ENCODE data around the gene ARHGAP30.
"Not testable (repeated sequence)": the region's sequence is repeated elsewhere in the genome, so short reads cannot be mapped to it uniquely, and the experiment has no call there.

The ARHGAP30 gene, protein sequence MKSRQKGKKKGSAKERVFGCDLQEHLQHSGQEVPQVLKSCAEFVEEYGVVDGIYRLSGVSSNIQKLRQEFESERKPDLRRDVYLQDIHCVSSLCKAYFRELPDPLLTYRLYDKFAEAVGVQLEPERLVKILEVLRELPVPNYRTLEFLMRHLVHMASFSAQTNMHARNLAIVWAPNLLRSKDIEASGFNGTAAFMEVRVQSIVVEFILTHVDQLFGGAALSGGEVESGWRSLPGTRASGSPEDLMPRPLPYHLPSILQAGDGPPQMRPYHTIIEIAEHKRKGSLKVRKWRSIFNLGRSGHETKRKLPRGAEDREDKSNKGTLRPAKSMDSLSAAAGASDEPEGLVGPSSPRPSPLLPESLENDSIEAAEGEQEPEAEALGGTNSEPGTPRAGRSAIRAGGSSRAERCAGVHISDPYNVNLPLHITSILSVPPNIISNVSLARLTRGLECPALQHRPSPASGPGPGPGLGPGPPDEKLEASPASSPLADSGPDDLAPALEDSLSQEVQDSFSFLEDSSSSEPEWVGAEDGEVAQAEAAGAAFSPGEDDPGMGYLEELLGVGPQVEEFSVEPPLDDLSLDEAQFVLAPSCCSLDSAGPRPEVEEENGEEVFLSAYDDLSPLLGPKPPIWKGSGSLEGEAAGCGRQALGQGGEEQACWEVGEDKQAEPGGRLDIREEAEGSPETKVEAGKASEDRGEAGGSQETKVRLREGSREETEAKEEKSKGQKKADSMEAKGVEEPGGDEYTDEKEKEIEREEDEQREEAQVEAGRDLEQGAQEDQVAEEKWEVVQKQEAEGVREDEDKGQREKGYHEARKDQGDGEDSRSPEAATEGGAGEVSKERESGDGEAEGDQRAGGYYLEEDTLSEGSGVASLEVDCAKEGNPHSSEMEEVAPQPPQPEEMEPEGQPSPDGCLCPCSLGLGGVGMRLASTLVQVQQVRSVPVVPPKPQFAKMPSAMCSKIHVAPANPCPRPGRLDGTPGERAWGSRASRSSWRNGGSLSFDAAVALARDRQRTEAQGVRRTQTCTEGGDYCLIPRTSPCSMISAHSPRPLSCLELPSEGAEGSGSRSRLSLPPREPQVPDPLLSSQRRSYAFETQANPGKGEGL

DNA sequence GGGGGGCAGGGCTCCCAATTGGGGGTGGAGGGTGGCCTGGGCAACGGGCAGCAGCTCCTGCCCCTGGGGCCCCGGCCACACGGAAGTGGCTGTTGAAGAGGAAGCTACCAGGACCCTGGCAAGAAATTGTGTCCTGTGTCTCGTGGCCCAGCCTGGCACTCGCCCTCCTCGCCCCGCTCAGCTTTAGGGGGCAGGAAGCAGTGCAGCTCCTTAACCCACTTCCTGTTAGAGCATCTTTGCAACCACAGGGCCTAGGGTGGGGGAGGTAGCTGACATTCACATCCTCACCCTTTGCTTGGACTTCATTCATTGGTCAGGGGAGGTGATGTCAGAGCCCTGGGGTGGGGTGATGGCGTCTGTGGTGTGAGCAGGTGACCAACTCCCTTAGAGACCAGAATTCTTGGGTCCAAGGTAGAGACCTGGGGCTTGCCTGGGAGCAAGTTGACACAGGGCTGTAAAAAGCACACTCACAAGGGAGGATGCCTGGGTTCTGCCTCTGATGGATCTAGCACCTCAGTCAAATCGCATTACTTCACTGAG lies at the start of gene ARHGAP30:
Gene ARHGAP30, minus strand, starts transcription at position 161 of the 540 bp plus-strand sequence. CDS start 267 bp downstream, outside the sequence.
- peaks cover 38% of the 10 kb centered on the region for H3K4me1 ChIP-seq (ENCODE audit: control insufficient read depth, low read length)
- no peaks in the 10 kb centered on the region for H3K27me3 ChIP-seq (ENCODE audit: control insufficient read depth, low read length)
- peaks cover 10% of the 10 kb centered on the region; the same call in 1 of the 2 replicates for H4K20me1 ChIP-seq (ENCODE audit: control insufficient read depth, insufficient read depth, low read depth, low read length)
- peaks cover 2% of the 10 kb centered on the region; the same call in 1 of the 2 replicates for H3F3A ChIP-seq (ENCODE audit: control insufficient read depth, insufficient read depth)
- TF ChIP-seq, protein P1, sequence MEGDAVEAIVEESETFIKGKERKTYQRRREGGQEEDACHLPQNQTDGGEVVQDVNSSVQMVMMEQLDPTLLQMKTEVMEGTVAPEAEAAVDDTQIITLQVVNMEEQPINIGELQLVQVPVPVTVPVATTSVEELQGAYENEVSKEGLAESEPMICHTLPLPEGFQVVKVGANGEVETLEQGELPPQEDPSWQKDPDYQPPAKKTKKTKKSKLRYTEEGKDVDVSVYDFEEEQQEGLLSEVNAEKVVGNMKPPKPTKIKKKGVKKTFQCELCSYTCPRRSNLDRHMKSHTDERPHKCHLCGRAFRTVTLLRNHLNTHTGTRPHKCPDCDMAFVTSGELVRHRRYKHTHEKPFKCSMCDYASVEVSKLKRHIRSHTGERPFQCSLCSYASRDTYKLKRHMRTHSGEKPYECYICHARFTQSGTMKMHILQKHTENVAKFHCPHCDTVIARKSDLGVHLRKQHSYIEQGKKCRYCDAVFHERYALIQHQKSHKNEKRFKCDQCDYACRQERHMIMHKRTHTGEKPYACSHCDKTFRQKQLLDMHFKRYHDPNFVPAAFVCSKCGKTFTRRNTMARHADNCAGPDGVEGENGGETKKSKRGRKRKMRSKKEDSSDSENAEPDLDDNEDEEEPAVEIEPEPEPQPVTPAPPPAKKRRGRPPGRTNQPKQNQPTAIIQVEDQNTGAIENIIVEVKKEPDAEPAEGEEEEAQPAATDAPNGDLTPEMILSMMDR (IDR thresholded peaks at IDR 0.05; ENCODE audit: low read depth, low read length, poor library complexity, severe bottlenecking), result no peak
- TF ChIP-seq EZH2phosphoT487 (IDR thresholded peaks at IDR 0.05; ENCODE audit: borderline replicate concordance, low read length), result no peak
- H3K9me2 ChIP-seq (replicated peaks; ENCODE audit: control insufficient read depth, low read length), result no peaks in the 10 kb centered on the region
- peaks cover 47% of the 10 kb centered on the region for H3K79me2 ChIP-seq (ENCODE audit: control insufficient read depth, low read length)
- no peaks in the 10 kb centered on the region for H3K9me3 ChIP-seq (ENCODE audit: control insufficient read depth, insufficient read depth, low read length)
- H3K27ac ChIP-seq (ENCODE audit: low read depth, low read length), result peak within 1 kb of the TSS; percentile 91
- peaks cover 30% of the 10 kb centered on the region for H3K36me3 ChIP-seq (ENCODE audit: control insufficient read depth, low read length)
- peak within 1 kb of the TSS; percentile 97 for H3K4me3 ChIP-seq (ENCODE audit: low read length)
- peak within 1 kb of the TSS; percentile 94 for H3K4me2 ChIP-seq (ENCODE audit: low read length)

DNA sequence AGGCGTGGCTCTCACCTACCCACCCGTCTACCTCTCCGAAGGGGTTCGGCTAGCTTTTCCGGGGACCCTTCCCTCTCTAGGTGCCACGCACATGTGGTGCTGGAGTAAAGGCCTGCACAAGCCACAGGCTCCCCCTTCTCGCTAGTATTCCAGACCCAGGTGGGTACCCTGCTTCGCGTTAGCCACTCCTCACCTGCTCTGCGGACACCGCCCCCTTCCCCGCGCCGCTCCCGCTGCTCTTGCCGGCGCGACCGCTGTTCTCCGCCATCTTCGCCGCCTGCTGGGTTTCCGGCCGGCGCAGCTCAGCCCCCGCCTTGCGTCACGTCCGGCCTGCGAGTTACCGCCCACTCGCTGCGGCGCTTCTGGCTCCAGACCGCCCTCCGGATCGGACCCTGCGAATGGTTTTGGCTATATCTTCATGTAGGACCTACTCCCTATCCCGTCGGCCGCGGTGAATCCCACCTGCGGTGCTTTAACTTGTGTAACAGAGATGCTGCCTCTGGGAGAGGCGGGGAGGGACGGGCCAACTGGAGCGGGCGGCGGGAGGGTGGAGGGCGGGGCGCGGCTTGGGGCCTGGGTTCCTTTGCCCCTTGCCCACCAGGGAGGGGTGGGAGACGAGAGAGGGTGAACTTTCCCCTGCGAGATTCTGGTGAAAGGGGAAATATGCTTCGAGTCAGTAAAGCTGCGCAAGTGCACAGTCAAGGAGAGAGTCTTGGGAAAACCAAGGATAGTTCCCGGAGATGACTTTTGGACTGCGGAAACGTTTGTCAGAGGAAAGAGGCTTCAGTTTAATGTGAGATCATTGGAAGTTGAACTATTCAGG lies 48.3 kb upstream of the ARHGAP30 start, which contains the start of the genes NIT1 and PFDN2:
Gene NIT1, plus strand, starts transcription at position 347 of the 823 bp plus-strand sequence. Its CDS starts 72 bp downstream, at position 419.
Gene PFDN2, minus strand, starts transcription at position 279 of the 823 bp plus-strand sequence. Its CDS starts 11 bp downstream, at position 268.
- TF ChIP-seq, protein P1 (IDR thresholded peaks at IDR 0.05; ENCODE audit: low read depth, low read length, poor library complexity, severe bottlenecking), result no peak
- no peak for TF ChIP-seq EZH2phosphoT487 (IDR thresholded peaks at IDR 0.05; ENCODE audit: borderline replicate concordance, low read length)
- Histone ChIP-seq H3K4me1 (ENCODE audit: control insufficient read depth, low read length) (peaks cover 62% of the 10 kb centered on the region), H3K79me2 (ENCODE audit: control insufficient read depth, low read length) (peaks cover 66% of the 10 kb centered on the region), H3K27ac (ENCODE audit: low read depth, low read length) (peak within 1 kb of the TSS; percentile 45), H3F3A (ENCODE audit: control insufficient read depth, insufficient read depth) (0 out of 2 replicates have a peak, but pooled peaks cover 2% of the 10 kb centered on the region), H3K4me2 (ENCODE audit: low read length) (peak within 1 kb of the TSS; percentile 95), H4K20me1 (ENCODE audit: control insufficient read depth, insufficient read depth, low read depth, low read length) (peaks cover 10% of the 10 kb centered on the region; the same call in 1 of the 2 replicates), H3K27me3 (ENCODE audit: control insufficient read depth, low read length) (no peaks in the 10 kb centered on the region), H3K36me3 (ENCODE audit: control insufficient read depth, low read length) (peaks cover 76% of the 10 kb centered on the region), H3K9me3 (ENCODE audit: control insufficient read depth, insufficient read depth, low read length) (no peaks in the 10 kb centered on the region), H3K9me2 (replicated peaks; ENCODE audit: control insufficient read depth, low read length) (no peaks in the 10 kb centered on the region), H3K4me3 (ENCODE audit: low read length) (peak within 1 kb of the TSS; percentile 97)

DNA sequence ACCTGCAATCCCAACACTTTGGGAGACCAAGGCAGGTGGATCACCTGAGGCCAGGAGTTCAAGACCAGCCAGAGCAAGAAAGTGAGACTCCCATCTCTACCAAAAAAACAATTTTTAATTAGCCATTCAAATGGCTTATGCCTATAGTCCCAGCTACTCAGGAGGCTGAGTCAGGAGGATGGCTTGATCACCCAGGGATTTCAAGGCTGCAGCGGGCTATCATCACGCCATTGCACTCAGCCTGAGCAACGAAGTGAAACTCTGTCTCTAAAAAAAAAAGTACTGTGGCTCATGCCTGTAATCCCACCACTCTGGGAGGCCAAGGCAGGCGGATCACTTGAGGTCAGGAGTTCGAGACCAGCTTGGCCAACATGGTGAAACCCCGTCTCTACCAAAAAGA lies 46.3 kb upstream of the ARHGAP30 start:
- Histone ChIP-seq H3K79me2 (ENCODE audit: control insufficient read depth, low read length) (peaks cover 86% of the 10 kb centered on the region), H3K36me3 (ENCODE audit: control insufficient read depth, low read length) (peaks cover 68% of the 10 kb centered on the region), H3K4me3 (ENCODE audit: low read length) (peak overlapping the region; percentile 97), H4K20me1 (ENCODE audit: control insufficient read depth, insufficient read depth, low read depth, low read length) (peaks cover 17% of the 10 kb centered on the region; the same call in 1 of the 2 replicates), H3K4me2 (ENCODE audit: low read length) (peak overlapping the region; percentile 95), H3K4me1 (ENCODE audit: control insufficient read depth, low read length) (peaks cover 73% of the 10 kb centered on the region)
- H3K27me3 ChIP-seq (ENCODE audit: control insufficient read depth, low read length); H3F3A ChIP-seq (ENCODE audit: control insufficient read depth, insufficient read depth); H3K9me3 ChIP-seq (ENCODE audit: control insufficient read depth, insufficient read depth, low read length); H3K27ac ChIP-seq (ENCODE audit: low read depth, low read length); H3K9me2 ChIP-seq (replicated peaks; ENCODE audit: control insufficient read depth, low read length): not testable (repeated sequence)

Data from DOHH2 (cell line).